GM06990 (cell line): ENCODE measurements around the gene HDAC11.

Experiments
- DNase-seq: peaks from one replicate; pipeline ENCODE4 v3.0.0-alpha.2; 2011; ENCODE audit not compliant: insufficient read length; ENCODE audit errors: extremely low read depth
- H3K27me3 ChIP-seq: replicated peaks from 2 replicates; pipeline ENCODE4 v1.6.0; 2011; ENCODE audit warnings: low read length; ENCODE audit not compliant: control insufficient read depth, insufficient read depth
- H3K36me3 ChIP-seq: 2 replicates; pipeline ENCODE4 v1.5.1; 2011; ENCODE audit warnings: low read length; ENCODE audit not compliant: control insufficient read depth, insufficient read depth
- H3K4me3 ChIP-seq: replicated peaks from 2 replicates; pipeline ENCODE4 v1.5.1; 2011; ENCODE audit warnings: low read depth, mild to moderate bottlenecking, control low read depth, low read length
- TF ChIP-seq, protein P1 (sequence below): IDR thresholded peaks from 2 replicates; pipeline ENCODE4 v1.5.1; 2011; ENCODE audit warnings: low read length, control low read depth, mild to moderate bottlenecking, inconsistent platforms; ENCODE audit not compliant: insufficient read depth, poor library complexity, severe bottlenecking

Gene HDAC11

DNA sequence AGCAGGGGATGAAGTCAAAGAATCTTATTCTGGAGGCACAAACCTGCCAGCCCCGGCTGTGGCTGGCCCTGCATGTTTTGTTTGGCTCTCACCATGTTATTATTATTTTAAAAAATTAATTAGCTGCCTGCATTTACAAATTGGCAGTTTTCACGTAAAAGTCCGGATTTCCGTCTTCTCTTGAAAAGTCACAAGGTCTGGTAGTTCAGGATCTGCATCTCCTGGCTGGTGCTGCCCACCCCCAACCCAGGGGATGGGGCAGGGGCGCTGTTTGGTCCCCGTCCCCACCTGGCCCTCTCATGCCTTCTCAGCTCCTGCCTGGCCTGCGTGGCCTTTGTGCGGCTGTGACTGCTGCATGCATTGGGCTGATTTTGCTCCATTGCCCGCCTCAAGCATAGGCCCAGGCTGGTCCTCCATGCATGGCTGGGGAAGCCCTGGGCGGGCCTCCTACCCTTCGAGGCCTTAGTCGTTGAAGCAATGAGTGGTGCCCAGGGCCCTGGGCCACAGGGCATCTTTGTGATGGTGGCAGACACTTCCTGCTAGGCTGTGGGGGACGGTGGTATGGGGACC is 70.8 kb downstream of the HDAC11 start:
- no peak for DNase-seq
- no peaks in the 10 kb centered on the region for H3K36me3 ChIP-seq
- H3K27me3 ChIP-seq, result peaks cover 4% of the 10 kb centered on the region
- TF ChIP-seq, protein P1, sequence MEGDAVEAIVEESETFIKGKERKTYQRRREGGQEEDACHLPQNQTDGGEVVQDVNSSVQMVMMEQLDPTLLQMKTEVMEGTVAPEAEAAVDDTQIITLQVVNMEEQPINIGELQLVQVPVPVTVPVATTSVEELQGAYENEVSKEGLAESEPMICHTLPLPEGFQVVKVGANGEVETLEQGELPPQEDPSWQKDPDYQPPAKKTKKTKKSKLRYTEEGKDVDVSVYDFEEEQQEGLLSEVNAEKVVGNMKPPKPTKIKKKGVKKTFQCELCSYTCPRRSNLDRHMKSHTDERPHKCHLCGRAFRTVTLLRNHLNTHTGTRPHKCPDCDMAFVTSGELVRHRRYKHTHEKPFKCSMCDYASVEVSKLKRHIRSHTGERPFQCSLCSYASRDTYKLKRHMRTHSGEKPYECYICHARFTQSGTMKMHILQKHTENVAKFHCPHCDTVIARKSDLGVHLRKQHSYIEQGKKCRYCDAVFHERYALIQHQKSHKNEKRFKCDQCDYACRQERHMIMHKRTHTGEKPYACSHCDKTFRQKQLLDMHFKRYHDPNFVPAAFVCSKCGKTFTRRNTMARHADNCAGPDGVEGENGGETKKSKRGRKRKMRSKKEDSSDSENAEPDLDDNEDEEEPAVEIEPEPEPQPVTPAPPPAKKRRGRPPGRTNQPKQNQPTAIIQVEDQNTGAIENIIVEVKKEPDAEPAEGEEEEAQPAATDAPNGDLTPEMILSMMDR, result no peak
- no peak overlapping the region for H3K4me3 ChIP-seq

DNA sequence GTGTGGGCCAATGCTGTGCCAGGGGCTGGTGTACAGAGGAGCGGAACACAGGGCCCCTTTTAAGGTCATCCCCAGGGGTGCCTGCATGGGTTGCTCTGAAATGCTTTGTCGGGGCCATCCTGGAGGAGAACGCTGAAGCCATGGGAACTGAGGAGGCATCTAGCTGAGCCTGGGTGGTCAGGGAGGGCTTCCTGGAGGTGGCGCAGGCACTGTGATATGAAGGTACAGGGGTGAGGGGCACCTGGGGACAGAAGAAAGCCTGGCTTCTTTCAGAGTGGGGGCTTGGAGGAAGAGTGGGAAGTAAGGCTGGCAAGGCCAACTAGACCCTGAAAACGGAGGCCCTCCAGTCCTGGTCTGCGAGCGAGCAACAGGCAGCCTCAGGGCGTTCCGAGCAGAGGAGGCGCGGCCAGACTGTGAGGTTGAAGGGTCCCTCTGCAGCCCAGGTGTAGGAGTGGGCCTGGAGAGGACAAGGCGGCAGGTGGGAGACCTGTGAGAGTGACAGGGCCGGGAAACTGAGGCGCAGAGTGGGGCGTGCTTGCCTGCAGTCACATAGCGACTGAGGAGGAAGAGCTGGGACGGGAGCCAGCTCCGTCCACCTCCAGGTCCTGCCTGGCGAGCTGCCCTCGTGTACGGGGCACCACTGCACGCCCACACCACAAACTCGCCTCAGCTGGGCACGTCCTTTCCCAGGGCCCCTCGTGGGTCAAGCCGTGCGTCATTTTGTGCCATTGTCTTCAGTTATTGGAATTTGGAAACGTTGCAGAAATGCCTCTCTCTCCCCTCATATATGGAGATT is 72.9 kb downstream of the HDAC11 start:
- TF ChIP-seq, protein P1, result no peak
- no peak for DNase-seq
- Histone ChIP-seq H3K36me3 (no peaks in the 10 kb centered on the region), H3K4me3 (no peak overlapping the region), H3K27me3 (peaks cover 4% of the 10 kb centered on the region)

DNA sequence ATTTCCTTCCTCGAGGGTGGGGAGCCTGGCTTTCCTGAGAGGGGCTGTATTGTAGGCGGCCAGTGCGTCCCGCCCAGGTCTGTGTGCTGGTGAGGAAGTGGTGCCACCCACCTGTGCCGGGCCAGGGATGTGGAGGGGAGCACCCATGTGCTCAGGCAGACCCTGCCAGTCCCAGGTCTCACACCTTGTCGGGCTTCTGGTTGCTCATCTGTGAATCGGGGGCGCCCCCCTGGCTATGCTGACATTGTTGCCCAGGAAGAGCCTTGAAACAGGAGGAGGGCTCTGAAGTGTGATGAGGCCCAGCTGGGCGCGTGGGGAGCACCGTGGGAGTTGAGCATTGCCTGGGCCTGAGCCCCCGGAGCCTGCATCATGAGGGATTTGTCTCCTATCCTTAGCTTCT is 73.6 kb downstream of the HDAC11 start:
- Histone ChIP-seq H3K36me3 (no peaks in the 10 kb centered on the region), H3K27me3 (peaks cover 4% of the 10 kb centered on the region), H3K4me3 (no peak overlapping the region)
- TF ChIP-seq, protein P1, result no peak
- no peak for DNase-seq

DNA sequence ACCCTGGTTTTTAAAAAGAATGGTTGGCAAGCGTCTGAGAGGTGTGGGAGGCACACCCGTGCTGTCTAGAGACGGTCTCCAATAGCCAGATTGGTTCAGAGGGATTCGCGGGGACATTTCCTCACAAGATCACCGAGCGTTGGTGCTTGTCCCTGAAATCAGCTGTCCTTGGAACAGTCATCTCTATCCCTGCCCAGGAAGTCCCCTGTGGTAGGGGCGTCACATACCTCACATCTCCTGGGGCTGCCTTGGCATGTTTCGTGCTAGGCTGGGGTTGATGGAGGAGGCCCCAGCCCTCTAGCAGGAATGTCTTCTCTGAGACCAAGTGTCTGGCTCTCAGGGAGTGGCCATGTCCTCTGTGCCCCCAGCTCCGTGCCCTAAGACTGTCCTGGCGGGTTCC is 75.6 kb downstream of the HDAC11 start:
- DNase-seq, result no peak
- Histone ChIP-seq H3K27me3 (peaks cover 2% of the 10 kb centered on the region), H3K4me3 (no peak overlapping the region), H3K36me3 (no peaks in the 10 kb centered on the region)
- TF ChIP-seq, protein P1, result no peak
